CD4-positive, alpha-beta T cell treated with Interleukin-15 for 4 hours (primary cell): ENCODE measurements around the gene GALNT10.
"Not testable (repeated sequence)": the region's sequence is repeated elsewhere in the genome, so short reads cannot be mapped to it uniquely, and the experiment has no call there.

Experiments used
- DNase-seq: peaks from one replicate; pipeline ENCODE4 v3.0.0-alpha.2; 2020; ENCODE audit warnings: low spot score

The GALNT10 gene

GRCh38 chr5:154356958-154357357 lies 166.4 kb downstream of the GALNT10 start:
- DNase-seq, result no peak

- no peak for DNase-seq
Measured at GRCh38 chr5:154358516-154359220, 168.1 kb downstream of the GALNT10 start.

- DNase-seq, result no peak
Measured at GRCh38 chr5:154359221-154359573, 168.7 kb downstream of the GALNT10 start.

GRCh38 chr5:154360241-154360640 lies 169.7 kb downstream of the GALNT10 start:
- not testable (repeated sequence) for DNase-seq

- no peak for DNase-seq
Measured at GRCh38 chr5:154363411-154363810, 172.9 kb downstream of the GALNT10 start.

- DNase-seq, result no peak
Measured at GRCh38 chr5:154364771-154365170, 174.2 kb downstream of the GALNT10 start.

GRCh38 chr5:154365823-154366222 lies 175.3 kb downstream of the GALNT10 start:
- no peak for DNase-seq

- DNase-seq, result no peak
Measured at GRCh38 chr5:154366353-154366752, 175.8 kb downstream of the GALNT10 start.

GRCh38 chr5:154367101-154367500 lies 176.6 kb downstream of the GALNT10 start:
- DNase-seq, result no peak

GRCh38 chr5:154368041-154368800 lies 177.7 kb downstream of the GALNT10 start:
- no peak for DNase-seq

- DNase-seq, result no peak
Measured at GRCh38 chr5:154369682-154370081, 179.1 kb downstream of the GALNT10 start.

- no peak for DNase-seq
Measured at GRCh38 chr5:154370119-154370518, 179.6 kb downstream of the GALNT10 start.

GRCh38 chr5:154370813-154371212 lies 180.3 kb downstream of the GALNT10 start:
- no peak for DNase-seq

GRCh38 chr5:154371687-154372086 lies 181.2 kb downstream of the GALNT10 start:
- DNase-seq, result no peak

- no peak for DNase-seq
Measured at GRCh38 chr5:154372661-154373060, 182.1 kb downstream of the GALNT10 start.

GRCh38 chr5:154373326-154373725 lies 182.8 kb downstream of the GALNT10 start:
- DNase-seq, result no peak

GRCh38 chr5:154373729-154374179 lies 183.2 kb downstream of the GALNT10 start:
- no peak for DNase-seq

- DNase-seq, result no peak
Measured at GRCh38 chr5:154374264-154374663, 183.7 kb downstream of the GALNT10 start.

- no peak for DNase-seq
Measured at GRCh38 chr5:154375329-154376008, 184.9 kb downstream of the GALNT10 start.

- DNase-seq, result no peak
Measured at GRCh38 chr5:154376481-154376880, 185.9 kb downstream of the GALNT10 start.

- no peak for DNase-seq
Measured at GRCh38 chr5:154377754-154378533, 187.4 kb downstream of the GALNT10 start.

GRCh38 chr5:154380263-154380662 lies 189.7 kb downstream of the GALNT10 start:
- DNase-seq, result no peak
